ENCODE results near the gene KRTAP17-1. TPM values are rescaled to one million over a fixed set of nuclear protein-coding genes. Genes with fewer than 3 reads are reported as not detected.

KRTAP17-1 gene
- total RNA-seq, 1 donor from 2014 or later = not detected

DNA sequence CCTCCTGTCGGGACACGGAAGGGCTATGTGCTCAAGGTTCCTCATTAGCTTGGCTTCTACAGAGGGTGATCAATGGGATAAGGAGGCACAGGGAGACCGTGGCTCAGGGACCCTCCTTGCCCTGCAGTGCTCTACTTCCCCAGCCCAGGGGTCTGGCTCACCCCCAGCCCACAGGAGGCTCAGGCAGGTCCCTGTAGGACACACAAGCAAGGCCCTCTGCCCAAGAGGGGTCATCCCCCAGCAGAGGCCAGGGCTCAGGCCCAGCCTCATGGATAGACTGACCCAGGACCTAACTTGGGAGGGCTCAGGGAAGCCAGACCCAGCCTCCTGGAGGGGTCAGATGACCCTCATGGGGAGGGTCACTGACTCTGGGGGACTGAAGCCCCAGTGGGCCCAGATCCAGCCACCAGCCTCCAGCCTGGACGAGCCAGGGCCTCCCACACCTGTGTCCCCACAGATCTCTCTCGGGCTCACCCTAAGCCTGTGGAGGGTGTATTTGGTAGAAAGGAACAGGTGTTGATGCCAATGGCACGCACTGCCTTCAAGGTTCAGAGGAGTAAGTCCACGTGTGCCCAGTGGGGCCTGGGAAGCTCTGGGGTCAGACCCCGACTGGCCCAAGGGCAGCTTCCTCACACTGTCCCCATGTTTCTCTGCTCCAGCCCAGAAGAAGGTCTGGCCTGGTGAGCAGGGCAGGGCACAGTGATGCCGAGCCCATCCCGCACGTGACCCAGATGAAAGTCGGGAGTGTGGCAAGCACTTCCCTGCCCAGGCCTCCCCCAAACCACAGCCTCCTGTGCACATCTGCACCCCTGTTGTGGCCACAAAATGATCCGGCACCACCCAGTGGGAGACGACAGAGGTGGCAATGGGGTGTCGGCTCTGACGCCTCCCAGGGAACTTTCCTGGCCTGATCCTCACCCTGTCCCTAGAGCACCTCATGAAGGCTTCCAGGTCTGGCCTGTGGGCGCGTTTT lies 10.9 kb upstream of the KRTAP17-1 start:
- Mint-ChIP-seq H3K4me1 (peaks cover 2% of the 10 kb centered on the region), H3K27me3 (no peaks in the 10 kb centered on the region), H3K4me3 (no peak overlapping the region), H3K27ac (no peak overlapping the region), H3K36me3 (ENCODE audit: low read depth) (no peaks in the 10 kb centered on the region), H3K9me3 (no peaks in the 10 kb centered on the region)
- no peak for DNase-seq
- intact Hi-C loops (cut with micrococcal nuclease) = loop anchor here (5.0 kb wide), 1 partner anchor 524 kb away; no protein-coding TSS in a partner anchor

DNA sequence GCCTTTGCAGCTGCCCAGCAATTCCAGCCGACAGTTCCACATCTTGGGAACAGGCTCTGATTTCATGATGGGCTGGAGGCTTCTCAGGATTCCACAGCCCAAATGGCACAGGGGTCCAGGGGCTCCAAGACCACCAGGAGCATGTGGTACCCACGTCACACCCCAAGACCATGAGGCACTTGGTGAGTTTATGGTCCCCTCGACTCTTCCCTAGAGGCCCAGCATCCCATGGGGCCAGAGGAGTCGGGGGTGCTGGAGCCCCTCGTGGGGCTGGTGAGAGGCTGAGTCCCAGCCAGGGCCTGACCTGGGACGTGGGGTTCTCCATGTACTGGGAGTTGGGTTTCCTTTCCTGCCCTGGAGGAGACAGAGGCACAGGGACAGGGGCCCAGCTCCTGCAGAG lies 10.1 kb upstream of the KRTAP17-1 start:
- Mint-ChIP-seq H3K27ac (no peak overlapping the region), H3K36me3 (ENCODE audit: low read depth) (no peaks in the 10 kb centered on the region), H3K27me3 (no peaks in the 10 kb centered on the region), H3K9me3 (no peaks in the 10 kb centered on the region), H3K4me3 (no peak overlapping the region), H3K4me1 (peaks cover 2% of the 10 kb centered on the region)
- DNase-seq = no peak
- intact Hi-C loops (cut with micrococcal nuclease) = loop anchor here (5.0 kb wide), 1 partner anchor 523 kb away; no protein-coding TSS in a partner anchor

DNA sequence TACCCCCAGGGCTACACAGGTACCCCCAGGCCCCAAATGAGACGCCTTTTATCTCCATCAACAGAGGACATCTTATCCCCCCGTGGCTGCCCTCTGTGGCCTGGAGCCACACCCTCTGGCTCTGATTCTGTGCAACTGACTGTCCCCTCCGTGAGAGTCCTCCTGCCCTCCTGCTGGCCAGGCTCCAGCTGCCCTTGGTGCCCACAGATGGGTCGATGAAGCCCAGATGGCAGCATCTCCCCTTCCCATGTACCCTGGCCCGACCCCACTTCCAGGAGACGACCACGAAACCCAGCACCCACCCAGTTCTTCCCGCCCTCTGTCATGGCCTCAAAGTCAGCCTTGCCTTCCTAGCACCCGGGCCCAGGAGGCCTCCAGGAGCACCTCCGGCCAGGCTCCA lies 9.6 kb upstream of the KRTAP17-1 start:
- Mint-ChIP-seq H3K27ac (no peak overlapping the region), H3K4me1 (peaks cover 2% of the 10 kb centered on the region), H3K36me3 (ENCODE audit: low read depth) (no peaks in the 10 kb centered on the region), H3K4me3 (no peak overlapping the region), H3K9me3 (no peaks in the 10 kb centered on the region), H3K27me3 (no peaks in the 10 kb centered on the region)
- intact Hi-C loops (cut with micrococcal nuclease) = loop anchor here (5.0 kb wide), 1 partner anchor 523 kb away; no protein-coding TSS in a partner anchor
- no peak for DNase-seq

DNA sequence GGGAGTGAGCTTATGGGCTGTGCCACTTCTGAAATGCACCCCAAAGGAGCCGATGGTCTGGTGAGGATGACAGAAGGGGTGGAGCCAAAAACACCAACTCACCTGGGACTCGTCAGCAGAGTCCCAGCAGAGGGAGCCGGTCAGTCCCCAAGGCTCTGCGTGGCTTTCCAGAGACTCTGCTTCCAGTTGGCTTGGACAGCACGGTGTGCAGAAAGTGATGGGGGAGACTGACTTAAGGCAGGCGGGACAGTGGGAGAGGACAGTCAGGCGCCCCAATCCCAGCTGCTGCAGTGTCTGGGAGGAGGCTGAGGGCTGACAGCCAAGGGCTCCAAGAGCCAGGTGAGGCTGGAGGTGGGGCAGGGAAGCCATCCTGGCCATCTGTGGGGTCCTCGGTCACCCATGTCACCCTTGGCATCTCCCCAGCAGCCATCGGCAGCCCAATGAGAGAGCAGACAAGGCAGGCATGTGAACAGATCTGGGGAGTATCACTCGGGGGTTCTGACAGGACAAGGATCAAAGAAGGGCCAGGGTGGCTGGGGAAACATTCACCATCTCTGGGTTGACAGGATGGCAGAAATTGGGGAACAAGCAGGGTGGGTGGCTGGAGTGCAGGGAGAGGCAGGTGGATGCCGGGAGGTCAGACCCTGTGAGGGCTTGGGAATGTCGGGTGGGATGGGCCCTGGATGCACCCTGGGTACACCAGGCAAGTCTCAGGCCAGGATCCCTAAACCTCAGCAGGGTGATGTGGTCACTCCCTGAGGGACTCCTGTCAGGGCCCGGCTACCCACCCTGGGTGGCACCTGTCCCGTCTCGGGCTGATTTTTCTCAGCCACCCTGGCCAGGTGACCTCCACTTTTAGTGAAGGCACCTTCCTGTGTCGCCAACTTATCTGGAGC lies 8.9 kb upstream of the KRTAP17-1 start:
- peaks cover 2% of the 10 kb centered on the region for H3K4me1 Mint-ChIP-seq
- DNase-seq = no peak

DNA sequence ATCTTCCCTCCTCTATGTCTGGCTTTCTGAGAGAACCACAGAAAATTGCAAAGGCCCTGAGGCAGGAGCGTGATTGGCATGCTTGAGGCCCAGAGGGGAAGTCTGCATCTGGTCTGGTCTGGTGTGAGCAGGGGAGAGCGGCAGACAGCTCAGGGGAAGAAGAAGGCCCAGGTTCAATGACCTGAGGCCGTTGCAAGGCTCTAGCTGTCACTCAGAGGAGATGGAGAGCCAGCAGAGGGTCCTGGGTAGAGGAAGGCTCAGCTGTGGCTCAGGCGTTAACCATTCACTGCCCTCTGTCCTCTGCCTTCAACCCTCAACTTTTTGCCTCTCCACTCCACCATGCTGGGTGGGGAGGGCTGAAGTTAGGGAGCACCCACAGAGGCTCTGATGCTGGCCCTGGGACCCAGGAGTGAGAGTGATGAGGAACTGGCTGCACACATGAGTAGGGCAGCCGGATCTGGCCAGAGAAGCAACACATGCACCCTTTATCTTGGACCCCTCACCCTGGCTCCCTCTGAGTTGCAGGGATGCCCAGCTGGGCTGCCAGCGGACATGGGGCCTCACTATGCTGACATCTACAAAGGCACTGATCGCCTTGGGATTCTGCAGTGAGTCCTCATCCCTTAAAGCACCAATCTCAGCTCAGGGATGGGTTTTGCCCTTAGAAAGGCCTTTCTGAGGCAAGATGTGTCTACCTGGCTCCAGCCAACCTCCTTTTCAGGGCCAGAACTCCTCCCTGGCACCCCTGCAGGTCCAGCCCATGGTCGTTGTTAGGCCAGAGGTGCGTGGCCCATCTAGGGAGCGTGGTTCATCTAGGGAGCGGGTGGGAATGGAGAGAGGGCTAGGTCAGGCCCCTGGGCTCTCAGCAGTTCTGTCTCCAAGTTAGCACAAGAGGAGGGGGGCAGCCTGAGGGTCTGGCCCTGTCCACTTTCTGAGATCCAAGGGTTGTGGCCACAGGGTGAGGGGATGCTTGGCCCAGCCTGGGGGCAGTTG lies 7.7 kb upstream of the KRTAP17-1 start:
- peaks cover 2% of the 10 kb centered on the region for H3K27me3 Mint-ChIP-seq
- H3K4me3 Mint-ChIP-seq = no peak overlapping the region
- DNase-seq = no peak
- H3K9me3 Mint-ChIP-seq = no peaks in the 10 kb centered on the region
- H3K36me3 Mint-ChIP-seq (ENCODE audit: low read depth) = no peaks in the 10 kb centered on the region
- H3K27ac Mint-ChIP-seq = no peak overlapping the region
- peaks cover 2% of the 10 kb centered on the region for H3K4me1 Mint-ChIP-seq
- intact Hi-C loops (cut with micrococcal nuclease) = loop anchor here (1.0 to 5.0 kb wide), 2 partner anchors 414 to 466 kb away; no protein-coding TSS in a partner anchor

More for the DNA sequence above, 8.9 kb upstream of the KRTAP17-1 start:
- no peak overlapping the region for H3K4me3 Mint-ChIP-seq
- H3K36me3 Mint-ChIP-seq (ENCODE audit: low read depth) = no peaks in the 10 kb centered on the region
- peaks cover 2% of the 10 kb centered on the region for H3K27me3 Mint-ChIP-seq
- no peaks in the 10 kb centered on the region for H3K9me3 Mint-ChIP-seq
- H3K27ac Mint-ChIP-seq = peak overlapping the region; percentile 43
- intact Hi-C loops (cut with micrococcal nuclease) = loop anchor here (5.0 kb wide), 2 partner anchors 467 to 522 kb away; no protein-coding TSS in a partner anchor

DNA sequence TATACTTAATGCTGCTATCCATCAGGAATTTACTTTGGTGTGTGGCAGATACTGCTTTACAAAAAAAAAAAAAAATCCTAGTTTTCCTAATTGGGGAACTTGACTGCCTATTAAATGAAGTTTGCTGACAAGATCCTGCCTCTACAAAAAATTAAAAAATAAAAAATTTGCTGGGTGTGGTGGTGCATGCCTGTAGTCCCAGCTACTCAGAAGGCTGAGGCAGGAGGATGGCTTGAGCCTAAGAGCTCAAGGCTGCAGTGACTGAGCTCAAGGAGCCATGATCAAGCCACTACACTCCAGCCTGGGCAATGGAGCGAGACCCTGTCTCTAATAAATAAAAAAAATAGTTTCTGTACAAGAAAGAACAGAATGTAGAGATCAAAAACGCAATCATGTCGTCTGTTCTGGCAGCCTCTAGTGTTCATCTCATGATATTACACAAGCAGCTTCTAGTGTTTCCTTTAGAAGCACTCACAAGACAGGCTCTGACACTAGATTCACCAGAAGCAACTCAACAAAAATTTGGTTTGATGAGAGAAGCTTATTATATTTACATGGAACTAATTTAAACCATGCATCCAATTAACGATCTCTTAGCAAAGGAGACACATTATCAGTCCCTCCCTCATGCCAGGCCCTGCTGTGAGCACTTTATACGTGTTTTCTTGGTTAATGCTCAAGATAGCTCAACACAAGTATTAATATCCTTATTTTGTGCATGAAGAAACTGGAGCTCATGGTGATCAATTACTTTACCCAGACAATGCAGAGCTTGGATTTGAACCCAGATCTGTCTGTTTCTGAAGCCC lies 6.8 kb upstream of the KRTAP17-1 start:
- Mint-ChIP-seq H3K36me3 (ENCODE audit: low read depth) (no peaks in the 10 kb centered on the region), H3K9me3 (no peaks in the 10 kb centered on the region), H3K27me3 (peaks cover 2% of the 10 kb centered on the region), H3K4me1 (peaks cover 2% of the 10 kb centered on the region), H3K4me3 (no peak overlapping the region), H3K27ac (no peak overlapping the region)
- intact Hi-C loops (cut with micrococcal nuclease) = loop anchor here (1.0 to 5.0 kb wide), 2 partner anchors 413 to 465 kb away; no protein-coding TSS in a partner anchor
- no peak for DNase-seq

DNA sequence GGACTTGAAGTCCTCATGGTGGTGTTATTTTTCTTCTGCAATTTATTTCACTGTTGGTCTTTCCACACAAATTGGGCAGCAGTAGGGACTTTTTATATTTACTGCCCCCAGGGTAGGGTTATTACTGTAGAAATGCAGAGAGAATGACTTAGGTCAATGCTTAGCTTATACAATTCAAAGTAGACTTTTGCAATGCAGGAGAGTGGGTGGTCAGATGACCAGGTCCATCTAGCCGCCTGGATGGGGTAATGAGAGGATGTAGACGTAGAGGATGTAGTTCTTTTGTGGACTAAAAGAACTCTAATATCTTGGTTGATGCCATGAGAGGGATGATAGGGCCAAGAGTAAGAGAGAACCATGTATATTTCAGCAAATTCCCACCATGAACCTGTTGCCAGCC lies 2.7 kb upstream of the KRTAP17-1 start:
- Mint-ChIP-seq H3K36me3 (ENCODE audit: low read depth) (no peaks in the 10 kb centered on the region), H3K4me3 (no peak overlapping the region), H3K9me3 (no peaks in the 10 kb centered on the region), H3K27me3 (peaks cover 2% of the 10 kb centered on the region), H3K4me1 (no peaks in the 10 kb centered on the region), H3K27ac (no peak overlapping the region)
- intact Hi-C loops (cut with micrococcal nuclease) = no loop called here
- DNase-seq = no peak

DNA sequence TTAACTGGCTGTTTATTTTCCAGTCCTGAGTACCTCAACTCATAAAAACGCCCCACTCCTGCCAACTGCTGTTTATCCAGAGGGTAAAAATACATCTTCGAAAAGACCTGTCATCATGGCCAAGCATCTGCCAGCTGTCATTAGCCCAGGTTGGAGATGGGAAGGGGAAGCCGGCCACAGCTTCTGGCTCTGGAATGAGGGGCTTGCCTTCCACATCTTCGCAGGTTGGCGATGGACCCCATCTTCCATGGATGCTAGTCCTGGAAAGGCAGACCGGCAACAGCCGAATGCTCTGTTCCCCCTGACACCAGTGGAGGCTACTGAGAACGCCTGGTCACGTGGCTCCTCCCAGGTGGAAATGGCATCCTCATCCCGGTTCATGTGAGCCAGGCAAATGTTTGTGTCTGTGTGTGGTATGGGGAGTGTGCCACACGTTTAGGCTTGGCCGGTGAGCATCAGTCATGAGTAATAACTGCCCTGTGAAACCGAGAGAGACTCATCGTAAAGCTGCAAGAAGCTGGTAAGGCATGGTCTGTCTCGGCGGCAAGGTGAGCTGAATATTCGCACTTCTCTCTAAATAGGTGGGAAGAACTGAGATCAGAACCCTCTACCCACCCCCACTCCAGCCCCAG lies 420 bp upstream of the KRTAP17-1 start:
- Mint-ChIP-seq H3K9me3 (no peaks in the 10 kb centered on the region), H3K36me3 (ENCODE audit: low read depth) (no peaks in the 10 kb centered on the region), H3K27ac (no peak overlapping the region), H3K27me3 (peaks cover 7% of the 10 kb centered on the region), H3K4me3 (no peak overlapping the region), H3K4me1 (peaks cover 4% of the 10 kb centered on the region)
- intact Hi-C loops (cut with micrococcal nuclease) = no loop called here
- no peak for DNase-seq

DNA sequence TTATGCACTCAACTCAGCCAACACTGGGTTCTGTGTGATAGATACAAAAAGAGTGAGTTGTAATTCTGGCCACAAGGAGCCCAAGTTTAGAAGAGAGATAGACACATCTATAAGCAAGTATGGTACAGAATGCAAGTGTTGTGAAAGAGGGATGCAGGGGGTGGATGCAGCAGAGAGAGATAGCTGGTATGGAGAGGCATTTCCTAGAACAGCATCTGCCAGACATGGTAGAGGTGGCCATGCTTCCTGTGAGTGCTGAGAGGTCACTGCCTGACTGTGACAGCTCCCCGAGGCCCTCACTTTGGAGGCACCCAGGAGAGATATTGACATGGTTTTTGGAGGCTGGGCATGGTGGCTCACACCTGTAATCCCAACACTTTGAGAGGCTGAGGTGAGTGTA lies 4.4 kb downstream of the KRTAP17-1 start:
- no peaks in the 10 kb centered on the region for H3K9me3 Mint-ChIP-seq
- peaks cover 27% of the 10 kb centered on the region for H3K4me1 Mint-ChIP-seq
- H3K27me3 Mint-ChIP-seq = peaks cover 6% of the 10 kb centered on the region
- H3K36me3 Mint-ChIP-seq (ENCODE audit: low read depth) = no peaks in the 10 kb centered on the region
- no peak overlapping the region for H3K27ac Mint-ChIP-seq
- H3K4me3 Mint-ChIP-seq = no peak overlapping the region
- intact Hi-C loops (cut with micrococcal nuclease) = no loop called here
- no peak for DNase-seq

DNA sequence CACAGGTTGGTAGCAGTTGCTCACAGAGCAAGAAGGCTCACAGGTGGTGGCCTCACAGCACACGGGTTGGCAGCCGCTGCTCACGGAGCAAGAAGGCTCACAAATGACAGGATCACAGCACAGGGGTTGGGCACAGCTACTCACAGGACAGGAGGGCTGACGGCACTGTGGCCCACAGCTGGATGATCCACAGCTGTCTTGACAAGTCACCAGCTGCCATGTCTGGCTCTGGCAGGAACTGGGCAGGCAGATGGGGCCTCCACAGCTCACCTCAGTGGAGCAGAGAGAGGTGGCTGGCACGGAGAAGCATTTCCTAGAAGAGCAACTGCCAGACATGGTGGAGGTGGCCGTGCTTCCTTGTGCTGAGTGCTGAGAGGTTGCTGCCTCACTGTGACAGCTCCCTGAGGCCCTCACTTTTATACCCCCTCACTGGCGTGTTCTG lies 6.6 kb downstream of the KRTAP17-1 start, which contains the start of gene KRTAP16-1:
Gene KRTAP16-1, minus strand, starts transcription at position 392 of the 442 bp plus-strand sequence. Its CDS starts 56 bp downstream, at position 336.
- peaks cover 27% of the 10 kb centered on the region for H3K4me1 Mint-ChIP-seq
- H3K36me3 Mint-ChIP-seq (ENCODE audit: low read depth) = no peaks in the 10 kb centered on the region
- no peaks in the 10 kb centered on the region for H3K9me3 Mint-ChIP-seq
- H3K27ac Mint-ChIP-seq = peak within 1 kb of the TSS; percentile 18
- intact Hi-C loops (cut with micrococcal nuclease) = no loop called here
- peak within 1 kb of the TSS; percentile 38 for H3K4me3 Mint-ChIP-seq
- H3K27me3 Mint-ChIP-seq = peaks cover 6% of the 10 kb centered on the region
- peak; percentile 70 for DNase-seq

DNA sequence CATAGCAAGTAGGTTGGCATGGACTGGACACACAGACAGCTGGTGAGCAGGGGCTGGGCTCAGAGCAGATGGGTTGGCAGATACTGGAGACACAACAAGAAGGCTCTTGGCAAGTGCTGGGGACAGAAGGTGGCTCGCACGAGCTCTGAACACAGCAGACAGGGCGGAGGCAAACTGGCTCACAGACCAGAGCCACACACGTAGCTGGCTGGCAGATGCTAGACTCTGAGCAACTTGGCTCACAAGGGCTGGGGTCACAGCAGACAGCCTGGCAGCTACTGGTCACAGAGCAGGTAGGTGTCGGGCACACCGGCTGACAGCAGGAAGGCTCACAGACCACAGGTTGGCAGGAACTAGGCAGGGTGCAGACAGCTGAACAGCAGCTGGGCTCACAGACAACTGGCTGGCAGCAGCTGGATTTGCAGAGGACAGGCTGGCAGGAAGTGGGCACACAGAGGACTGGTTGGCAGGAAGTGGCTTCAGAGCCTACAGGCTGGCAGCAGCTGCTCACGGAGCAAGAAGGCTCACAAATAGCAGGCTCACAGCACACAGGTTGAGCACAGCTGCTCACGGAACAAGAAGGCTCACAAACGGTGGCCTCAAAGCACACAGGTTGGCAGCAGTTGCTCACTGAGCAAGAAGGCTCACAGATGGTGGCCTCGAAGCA lies 7.1 kb downstream of the KRTAP17-1 start:
- Mint-ChIP-seq H3K27me3 (peaks cover 6% of the 10 kb centered on the region), H3K4me1 (peaks cover 27% of the 10 kb centered on the region), H3K27ac (peak overlapping the region; percentile 18), H3K9me3 (no peaks in the 10 kb centered on the region), H3K36me3 (ENCODE audit: low read depth) (no peaks in the 10 kb centered on the region), H3K4me3 (peak overlapping the region; percentile 38)
- peak; percentile 75 for DNase-seq
- intact Hi-C loops (cut with micrococcal nuclease) = no loop called here

Measured in activated CD4-positive, alpha-beta T cell treated with anti-CD3 and anti-CD28 coated beads, Interleukin-2, amount 10 ng/mL, durations not matched to agents 24 days and 14 days (primary cell).